ENCODE results near the gene STYXL1.
"Not testable (repeated sequence)": the region's sequence is repeated elsewhere in the genome, so short reads cannot be mapped to it uniquely, and the experiment has no call there.

The STYXL1 gene

DNA sequence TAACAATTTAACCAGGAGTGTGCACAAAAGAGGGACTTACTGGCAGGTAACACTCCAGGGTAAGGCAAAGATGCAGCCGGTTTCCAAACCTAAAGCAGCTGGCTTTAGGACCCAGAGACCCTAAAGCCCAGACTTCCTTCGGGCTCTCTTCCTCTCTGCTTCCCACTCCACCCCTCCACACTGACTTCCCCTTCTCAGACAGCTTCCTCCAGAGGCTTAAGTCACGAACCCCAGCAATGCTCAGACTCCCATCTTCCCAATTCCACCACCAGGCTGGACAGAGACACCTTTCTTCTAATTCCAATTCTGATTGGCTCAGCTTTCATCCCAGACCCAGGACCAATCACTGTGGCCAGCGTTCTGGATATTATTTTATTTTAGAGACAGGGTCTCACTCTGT lies 24.8 kb downstream of the STYXL1 start:
- DNase-seq, result no peak

DNA sequence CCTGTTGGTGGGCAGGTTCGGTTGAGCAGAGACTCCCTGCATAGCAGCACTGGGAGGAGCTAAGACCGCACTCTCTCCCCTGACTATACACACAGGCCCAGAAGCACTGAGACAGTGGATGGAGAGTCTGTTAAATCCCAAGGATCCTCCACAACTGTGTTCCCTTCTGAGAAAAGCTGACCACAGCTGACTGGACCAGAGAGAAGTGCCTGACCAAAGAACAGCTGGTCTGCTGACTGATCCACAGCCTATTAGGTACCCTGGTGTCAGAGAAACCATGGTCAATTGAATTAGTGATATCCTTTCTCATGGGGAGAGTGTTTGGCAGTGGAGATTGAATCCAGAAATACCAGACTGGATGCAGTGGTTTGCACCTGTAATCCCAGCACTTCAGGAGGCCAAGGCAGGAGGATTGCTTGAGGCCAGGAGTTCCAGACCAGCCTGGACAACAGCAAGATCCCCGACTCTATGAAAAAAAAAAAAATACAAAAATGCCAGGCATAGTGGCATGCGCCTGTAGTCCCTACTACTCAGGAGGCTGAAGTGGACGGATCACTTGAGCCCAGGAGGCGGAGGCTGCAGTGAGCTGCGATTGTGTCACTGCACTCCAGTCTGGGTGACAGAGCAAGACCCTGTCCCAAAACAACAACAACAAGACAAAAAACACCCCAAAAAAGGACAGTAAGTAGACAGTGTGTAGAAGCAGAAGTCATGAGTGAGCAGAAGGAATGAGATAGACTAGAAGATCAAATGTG lies 25.6 kb downstream of the STYXL1 start:
- no peak for DNase-seq

DNA sequence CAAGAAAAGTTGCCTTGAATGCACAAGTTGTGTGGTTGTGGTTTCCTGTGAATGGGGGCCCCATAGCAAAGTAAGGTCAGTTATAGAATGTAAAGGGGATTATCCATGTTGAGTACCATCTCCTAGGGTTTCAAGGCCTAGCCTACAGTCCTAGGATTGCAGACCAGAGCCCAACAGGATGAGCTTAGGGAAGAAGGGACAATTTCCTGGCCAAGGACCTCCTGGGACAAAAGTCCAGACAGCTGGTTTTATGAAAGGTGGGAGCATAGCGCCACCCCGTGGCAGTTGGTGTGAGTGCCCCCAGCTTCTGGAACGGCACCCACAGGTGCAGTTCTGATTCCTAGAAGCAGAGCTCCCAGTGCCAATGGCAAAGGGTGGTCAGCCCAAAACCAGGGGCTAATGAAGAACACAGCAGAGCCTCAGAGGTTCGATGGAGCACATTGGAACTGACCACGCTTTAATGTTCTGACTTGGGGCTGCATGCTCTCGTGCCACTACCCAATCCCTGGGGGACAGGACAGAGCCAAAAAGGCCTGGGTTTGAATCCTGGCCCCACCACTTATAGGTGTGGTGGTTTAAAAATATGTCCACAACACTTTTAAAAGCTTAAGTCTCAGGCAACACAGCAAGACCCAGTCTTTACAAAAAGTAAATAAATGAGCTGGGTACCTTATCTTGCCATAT lies 27.6 kb downstream of the STYXL1 start:
- DNase-seq, result peak; percentile 23

DNA sequence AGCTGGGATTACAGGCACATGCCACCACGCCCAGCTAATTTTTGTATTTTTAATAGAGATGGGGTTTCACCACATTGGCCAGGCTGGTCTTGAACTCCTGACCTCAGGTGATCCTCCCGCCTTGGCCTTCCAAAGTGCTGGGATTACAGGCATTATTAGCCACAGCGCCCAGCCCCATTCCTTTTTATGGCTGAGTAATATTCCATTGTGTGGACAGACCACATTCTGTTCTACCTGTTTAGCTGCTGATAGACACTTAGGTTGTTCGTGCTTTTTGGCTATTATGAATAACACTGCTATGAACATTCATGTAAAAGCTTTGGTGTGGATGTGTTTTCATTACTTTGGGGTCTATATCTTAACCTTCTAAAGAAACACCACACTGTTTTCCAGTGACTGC lies 29.3 kb downstream of the STYXL1 start:
- not testable (repeated sequence) for DNase-seq

DNA sequence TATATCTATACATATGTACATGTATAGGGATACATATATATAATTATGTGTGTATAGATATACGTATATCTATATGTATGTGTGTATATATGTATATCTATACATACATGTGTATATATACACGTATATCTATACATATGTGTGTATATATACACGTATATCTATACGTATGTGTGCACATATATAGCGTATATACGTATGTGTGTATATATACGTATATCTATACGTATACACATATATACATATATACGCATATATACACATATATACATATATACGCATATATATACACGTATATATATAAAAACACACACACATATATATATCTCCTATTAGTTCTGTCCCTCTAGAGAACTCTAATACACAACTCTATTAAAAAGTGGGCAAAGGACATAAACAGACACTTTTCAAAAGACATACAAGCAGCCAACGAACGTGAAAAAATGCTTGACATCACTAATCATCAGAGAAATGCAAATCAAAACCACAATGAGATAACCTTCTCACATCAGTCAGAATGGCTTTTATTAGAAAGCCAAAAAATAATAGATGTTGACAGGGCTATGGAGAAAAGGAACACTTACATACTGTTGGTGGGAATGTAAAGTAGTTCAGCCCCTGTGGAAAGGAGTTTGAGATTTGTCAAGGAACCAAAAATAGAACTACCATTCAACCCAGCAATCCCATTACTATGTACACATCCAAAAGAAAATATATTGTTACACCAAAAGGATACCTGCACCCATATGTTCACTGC lies 31.4 kb downstream of the STYXL1 start:
- no peak for DNase-seq

DNA sequence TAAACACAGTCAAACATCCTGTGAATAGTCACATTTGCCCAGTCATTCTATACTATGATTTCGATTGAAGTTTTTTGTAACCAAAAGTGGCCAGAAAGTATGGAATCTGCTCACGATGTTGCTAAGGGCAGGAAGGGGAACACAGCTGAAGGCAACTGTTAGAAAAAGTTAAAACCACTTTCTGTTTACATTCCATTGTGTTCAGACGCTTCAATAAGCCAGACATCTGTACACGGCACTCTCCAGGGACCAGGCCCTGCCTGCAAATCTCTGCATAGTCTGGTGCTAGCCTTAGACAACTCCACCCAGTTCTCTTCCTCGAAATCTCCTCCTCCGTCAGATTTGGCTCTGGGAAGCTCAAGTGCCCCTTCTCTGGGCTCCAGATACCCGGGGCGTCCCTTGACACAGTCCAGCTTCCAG lies 36.3 kb downstream of the STYXL1 start:
- DNase-seq, result no peak

DNA sequence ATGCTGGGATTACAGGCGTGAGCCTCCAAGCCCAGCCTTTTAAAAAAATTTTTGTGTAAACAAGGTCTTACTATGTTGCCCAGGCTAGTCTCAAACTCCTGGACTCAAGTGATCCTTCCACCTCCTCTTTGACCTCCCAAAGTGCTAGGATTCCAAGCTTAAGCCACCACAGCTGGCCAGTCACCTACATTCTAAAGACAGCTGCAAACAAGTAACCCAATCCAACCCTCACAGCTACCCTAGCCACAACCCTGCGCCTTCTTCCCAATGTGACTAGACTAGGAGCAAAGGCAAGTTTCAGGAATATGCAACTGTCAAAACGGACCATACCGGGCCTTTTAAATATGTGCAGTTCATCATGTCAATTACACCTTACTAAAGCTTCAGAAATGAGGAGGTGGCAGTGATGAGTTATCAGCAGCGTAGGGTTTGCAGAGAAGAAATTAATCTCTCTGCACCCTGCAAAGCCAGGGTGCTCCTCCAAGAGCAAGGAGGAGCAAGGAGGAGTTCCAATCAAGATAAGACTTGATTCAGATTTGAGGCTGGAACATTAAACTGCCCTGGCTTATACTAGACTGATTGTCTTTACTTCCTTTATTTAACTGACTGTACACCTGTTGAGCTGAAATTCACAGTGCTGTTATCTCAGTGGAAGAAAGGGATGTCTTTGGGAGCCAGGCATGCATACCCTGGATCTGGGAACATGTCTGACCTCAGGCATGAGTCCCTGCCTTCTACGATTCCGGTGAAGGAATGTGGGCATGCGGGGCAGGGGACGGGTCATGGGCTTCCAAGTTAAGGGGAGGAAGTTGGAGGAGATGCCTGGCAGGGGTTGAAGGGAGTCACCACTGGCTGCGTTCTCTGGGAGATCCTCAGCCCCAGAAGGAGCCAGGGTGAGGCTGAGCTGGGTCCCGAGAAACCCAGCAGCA lies 37.9 kb downstream of the STYXL1 start:
- no peak for DNase-seq

DNA sequence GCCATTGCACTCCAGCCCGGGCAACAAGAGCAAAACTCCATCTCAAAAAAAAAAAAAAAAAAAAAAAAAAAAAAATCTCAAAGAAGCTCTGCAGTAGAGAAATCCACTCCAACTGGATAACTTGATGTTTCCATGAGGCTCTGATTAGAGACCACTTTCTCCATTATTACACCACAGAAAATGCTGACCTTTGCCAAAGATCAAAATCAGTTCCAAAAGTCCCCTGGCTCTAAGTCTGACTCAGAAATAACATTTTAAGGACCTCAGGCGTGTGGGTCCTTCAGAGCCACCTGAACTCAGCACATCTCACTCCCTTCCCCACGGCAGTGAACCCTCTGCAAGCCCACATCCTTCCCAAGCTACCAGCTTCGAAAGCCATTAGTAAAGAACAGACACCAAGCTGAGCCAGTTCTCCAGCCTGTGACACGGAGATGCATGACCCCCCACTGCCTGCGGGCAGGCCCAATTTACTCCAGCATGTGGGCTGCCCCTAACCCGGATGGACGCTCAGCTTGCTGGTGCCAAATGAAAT lies 39.6 kb downstream of the STYXL1 start:
- DNase-seq, result no peak

DNA sequence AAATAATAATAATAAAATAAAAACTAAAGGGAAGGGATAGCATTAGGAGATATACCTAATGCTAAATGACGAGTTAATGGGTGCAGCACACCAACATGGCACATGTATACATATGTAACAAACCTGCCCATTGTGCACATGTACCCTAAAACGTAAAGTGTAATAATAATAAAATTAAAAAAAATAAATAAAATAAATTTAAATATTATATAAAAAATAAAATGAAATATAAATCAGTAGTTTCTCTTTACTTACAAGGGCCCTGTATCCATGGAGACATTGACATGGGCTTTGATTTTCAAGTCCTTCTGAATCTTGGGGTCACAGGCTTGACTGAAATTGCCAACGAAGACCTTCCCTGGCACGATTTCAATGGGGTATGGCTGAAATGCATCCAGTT lies 42.8 kb downstream of the STYXL1 start:
- DNase-seq, result not testable (repeated sequence)

DNA sequence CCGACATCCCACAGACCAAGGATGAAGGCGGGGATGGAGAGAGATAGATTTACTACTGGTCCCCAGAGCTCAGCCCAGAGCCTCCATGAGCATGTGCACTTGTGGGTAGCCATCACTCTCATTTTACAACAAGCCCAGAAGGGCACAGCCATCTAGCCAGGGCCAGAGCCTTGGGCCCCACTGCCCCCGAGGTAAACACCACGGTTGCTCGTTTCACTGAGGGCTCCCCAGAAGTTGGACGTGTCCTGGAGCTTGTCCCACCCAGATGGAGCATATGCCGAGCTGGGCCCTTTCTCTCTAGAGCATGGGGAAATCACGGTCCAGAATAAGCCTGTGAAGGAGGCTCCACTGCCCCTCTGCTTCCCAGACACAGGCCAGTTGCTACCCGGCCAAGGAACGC lies 44.4 kb downstream of the STYXL1 start:
- DNase-seq, result no peak

DNA sequence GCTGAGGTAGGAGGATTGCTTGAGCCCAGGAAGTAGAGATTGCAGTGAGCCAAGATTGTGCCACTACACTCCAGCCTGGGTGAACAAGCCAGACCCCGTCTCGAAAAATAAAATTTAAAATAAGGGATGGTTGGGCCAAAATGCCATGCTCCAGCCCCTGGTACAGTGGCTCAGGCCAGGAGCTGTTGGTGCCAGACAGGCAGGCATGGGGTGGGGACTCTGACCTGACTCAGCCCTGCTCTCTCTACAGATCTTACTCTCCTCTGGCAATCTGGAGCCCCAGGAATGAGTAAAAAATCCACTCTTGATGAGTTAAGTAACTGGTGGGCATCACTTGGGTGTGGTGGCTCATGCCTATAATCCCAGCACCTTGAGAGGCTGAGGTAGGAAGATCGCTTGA lies 45.0 kb downstream of the STYXL1 start:
- DNase-seq, result no peak

DNA sequence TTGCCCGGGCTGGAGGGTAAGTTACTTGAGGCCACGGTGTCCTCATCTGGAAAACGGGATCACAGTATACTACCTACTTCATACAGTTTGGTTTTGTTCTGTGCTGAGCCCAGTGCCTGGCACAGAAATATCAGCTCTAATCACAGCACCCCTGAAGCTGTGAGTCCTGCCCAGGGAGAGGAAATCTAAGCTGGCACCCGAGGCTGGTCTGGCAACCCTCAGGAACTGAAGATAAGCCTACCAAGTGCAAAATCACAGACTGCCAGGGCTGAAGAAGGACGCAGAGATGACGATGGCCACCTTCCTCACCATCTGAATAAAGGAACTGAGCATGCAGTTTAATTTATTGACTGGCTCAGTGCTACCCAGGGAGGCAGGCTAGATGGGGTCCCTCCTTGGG lies 45.7 kb downstream of the STYXL1 start:
- no peak for DNase-seq

DNA sequence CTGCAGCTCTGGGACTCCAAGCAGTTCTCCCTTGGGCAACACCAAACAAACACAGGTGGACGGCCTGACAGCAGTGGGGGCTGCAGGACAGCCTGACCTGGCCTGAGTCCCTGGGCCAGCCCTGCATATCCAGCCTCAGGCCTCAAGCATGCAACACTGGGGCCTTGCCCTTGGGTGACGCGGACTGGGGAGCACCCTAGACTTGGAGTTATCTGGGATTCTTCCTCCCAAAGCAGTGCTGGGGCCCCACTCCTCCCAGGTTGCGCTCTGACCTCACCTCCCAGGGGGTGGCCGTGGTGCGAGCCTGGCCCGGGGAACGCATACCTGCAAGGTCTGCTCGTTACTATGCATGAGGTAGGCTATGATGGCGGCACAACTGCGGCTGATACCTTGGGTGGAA lies 47.2 kb downstream of the STYXL1 start:
- DNase-seq, result no peak

DNA sequence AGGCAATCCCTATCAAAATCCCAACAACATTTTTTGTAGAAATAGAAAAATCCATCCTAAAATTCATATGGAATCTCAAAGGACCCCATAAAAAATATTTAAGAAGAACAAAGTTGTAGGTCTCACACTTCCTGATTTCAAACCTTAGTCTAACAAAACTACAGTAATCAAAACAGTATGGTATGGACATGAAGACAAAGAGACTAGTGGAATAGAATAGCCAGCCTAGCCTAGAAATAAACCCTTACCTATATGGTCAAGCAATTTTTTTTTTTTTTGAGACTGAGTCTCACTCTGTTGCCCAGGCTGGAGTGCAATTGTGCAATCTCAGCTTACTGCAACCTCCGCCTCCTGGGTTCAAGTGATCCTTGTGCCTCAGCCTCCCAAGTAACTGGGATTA lies 49.8 kb downstream of the STYXL1 start:
- DNase-seq, result no peak

DNA sequence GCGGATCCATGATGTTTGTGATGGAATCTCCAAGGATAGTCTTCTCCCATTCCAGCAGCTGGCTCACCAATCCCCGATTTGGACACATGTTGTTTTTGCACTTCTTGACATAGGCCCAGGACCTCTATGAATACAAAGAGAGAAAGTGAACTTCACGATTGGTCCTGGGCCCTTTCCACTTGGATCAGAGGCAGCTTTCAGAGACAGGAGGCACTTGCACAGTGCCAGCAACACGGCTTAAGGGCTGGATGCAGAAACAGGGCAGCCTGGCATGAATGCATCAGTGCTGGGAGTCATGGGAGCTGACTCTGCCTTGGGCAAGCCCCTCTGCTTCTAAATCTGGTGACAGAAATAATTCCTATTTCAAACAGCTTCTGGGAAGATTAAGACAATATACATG lies 51.3 kb downstream of the STYXL1 start:
- no peak for DNase-seq

DNA sequence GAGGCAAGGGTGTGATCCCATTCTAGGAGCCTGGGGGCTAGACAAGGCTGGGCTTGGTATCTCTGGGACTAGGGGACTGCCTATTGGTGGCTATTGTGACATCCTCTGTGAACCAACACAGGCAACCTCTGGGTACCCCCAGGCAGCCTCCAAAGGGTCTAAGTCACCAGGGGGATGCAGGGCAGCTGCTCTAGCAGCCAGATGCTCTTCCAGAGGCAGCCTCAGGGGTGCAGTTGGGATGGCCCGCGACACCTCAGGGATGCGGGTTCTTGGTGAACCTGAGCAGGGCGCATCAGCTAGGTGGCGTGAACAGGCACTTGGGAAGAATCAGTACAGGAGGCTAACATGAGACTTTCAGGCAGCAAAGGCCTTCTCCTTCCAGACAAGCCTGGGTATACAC lies 51.8 kb downstream of the STYXL1 start:
- no peak for DNase-seq

DNA sequence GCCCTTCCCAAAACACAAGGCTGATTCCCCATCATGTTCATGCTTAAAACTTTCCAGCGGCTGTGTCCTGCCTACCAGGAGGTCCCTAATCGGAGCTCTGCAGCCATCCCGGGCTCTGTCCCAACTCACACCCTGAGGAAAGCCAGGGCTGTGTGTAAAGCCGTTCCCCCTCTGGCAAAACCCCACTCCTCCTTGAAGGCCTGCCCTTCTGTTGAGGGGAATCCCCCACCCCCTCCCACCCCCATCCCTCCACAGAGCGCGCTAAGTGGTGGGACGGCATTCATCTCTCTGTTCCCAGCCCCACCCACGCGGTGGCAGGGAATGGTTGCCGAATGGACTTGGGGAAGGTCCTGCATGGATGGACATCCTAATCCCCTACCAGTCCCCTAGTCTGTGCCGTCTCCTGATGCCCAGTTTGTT lies 52.7 kb downstream of the STYXL1 start:
- peak; percentile 8 for DNase-seq

DNA sequence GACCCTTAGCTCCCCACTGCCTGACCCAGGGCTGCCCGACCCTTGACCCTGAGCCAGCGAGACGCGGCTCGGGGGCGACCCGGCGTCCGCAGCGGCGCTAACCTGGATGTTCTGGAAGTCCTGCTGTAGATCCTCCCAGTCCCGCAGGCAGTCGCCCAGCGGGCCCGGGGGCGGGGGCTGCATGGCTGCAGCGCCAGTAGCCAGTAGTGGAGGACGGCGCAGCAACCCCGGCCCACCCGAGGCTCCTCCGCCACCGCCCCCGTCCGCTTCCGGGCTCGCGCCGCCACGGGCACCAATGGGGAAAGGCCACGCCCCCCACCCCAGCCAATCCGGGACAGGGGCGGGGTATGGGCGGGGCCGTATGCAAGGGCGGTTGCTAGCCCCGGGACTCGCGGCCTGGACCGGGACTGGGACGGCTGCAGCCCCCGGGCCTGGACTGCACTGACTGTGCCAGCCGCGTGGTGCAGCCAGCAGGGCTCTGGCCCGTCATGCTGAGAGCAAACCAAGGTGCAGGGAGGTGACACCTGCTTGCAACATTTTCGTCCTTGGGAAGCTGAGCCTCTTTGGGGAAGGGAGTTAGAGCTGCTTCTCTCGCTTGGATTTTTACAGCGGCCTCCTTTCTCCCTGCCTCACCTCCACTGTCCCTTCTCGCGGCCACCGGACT lies 53.3 kb downstream of the STYXL1 start, which contains the start of gene TMEM120A:
Gene TMEM120A (minus strand): TSS at position 208 of the 664 bp plus-strand sequence. CDS start 25 bp downstream, at position 183.
- DNase-seq, result peak; percentile 91

DNA sequence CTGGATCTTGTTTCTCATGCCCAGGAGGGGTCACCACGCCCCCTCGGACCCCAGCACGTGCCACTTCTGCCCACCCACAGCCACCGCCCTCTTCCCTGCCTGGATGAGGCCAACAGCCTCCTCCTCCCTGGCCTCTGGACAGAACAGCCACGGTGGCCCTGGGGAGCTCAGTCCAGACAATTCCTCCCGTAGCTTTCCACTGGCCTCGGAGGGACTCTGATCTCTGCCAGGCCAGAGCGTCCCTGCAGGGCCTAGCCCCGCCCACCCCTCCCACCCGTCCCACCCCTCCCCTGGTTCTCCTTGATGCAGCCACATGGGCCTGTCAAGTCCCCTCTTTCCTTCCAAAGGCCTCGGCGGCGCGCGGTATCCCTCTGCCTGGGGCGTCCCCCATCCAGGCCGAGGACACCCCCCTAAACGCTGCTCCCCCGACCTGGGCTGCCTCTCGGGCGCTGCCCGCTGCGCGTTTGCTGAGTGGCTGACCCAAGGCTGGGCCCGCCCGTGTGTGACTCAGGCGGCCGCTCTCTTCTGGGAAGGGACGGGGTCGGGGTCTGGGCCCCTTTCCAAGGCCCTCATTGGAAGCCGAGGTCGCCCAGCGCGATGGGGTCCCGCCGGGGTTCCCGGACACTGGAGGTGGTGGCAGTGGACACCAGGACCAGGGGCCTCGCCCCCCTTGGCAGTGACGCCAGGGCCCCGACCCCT lies 54.0 kb downstream of the STYXL1 start:
- DNase-seq, result peak; percentile 15

DNA sequence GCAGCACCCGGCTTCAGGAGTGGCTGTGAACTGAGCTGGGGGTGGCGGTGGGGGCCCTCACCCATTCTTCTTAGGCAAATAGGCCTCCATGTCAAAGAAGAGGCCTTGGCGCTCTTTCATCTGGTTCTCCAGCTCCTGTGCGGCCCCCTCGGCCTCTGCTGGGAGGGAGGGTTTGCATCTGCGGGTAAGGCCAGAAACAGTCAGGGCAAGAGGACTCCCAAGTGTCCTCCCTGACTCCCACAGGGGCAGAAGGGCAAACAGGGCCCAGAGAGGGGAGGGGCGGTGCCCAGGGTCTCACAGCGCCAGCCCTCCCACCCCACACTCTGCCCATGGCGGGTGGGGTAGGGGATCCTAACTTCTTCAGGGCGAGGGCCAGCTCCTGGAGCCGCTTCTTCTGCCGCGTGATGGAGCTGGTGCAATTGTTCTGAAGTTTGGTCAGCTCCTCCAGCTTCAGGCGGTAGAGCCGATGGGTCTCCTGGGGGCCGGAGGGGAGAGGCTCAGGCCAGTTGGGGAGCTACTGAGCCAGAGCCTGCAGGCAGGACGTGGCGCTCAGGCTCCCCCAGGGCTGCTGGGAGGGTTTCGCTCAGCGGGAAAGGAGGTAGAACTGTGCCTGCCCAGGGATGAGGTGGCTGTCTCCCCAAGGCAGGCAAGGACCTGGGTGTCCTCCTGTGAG lies 55.6 kb downstream of the STYXL1 start:
- DNase-seq, result no peak

Measured in NCI-H2227 treated with DMSO at 0.1 percent for 48 hours (cell line).